H1 (cell line): Measurements from ENCODE around the gene GLTP. TPM values are rescaled to one million over a fixed set of nuclear protein-coding genes. Genes with fewer than 3 reads are reported as not detected.

Experiments
- CTCF ChIA-PET: fragments of 300-600 bp; sonication (Branson Sonifier 250); formaldehyde crosslinking; loops from one replicate; lab custom pipeline; 2021; ENCODE audit not compliant: partially characterized antibody; lab: Charles Lee
- POLR2A ChIA-PET: fragments of 300-600 bp; sonication (Branson Sonifier 250); formaldehyde crosslinking; loops from one replicate; lab custom pipeline; 2021; ENCODE audit warnings: inconsistent platforms; ENCODE audit not compliant: partially characterized antibody; lab: Charles Lee
- DNase-seq, 2 experiments: peaks; one replicate each; pipeline versions ENCODE4 v3.0.0 to v3.0.0-alpha.2; 2010 to 2022; ENCODE audit warnings: low spot score in 2 of 2, low read depth in 1 of 2, mixed read lengths in 1 of 2
- FAIRE-seq: peaks from 2 replicates; lab custom pipeline; 2011; peaks lifted over from hg19 to GRCh38; lab: Jason Lieb, UNC
- H2AFZ ChIP-seq: 2 replicates; pipeline ENCODE4 v1.8.1; 2012; ENCODE audit warnings: low read length, inconsistent platforms
- H2AK5ac ChIP-seq: 2 replicates; pipeline ENCODE4 v1.6.1; 2013; ENCODE audit warnings: low read depth, low read length
- H2BK120ac ChIP-seq: replicated peaks from 2 replicates; pipeline ENCODE3; 2013; ENCODE audit warnings: low read depth, low read length, inconsistent platforms
- H2BK12ac ChIP-seq: 2 replicates; pipeline ENCODE4 v1.6.1; 2013; ENCODE audit warnings: low read depth, low read length
- H2BK15ac ChIP-seq: 2 replicates; pipeline ENCODE4 v1.6.1; 2013; ENCODE audit warnings: low read length
- H2BK20ac ChIP-seq: 2 replicates; pipeline ENCODE4 v1.6.1; 2013; ENCODE audit warnings: low read length
- H2BK5ac ChIP-seq: 2 replicates; pipeline ENCODE4 v1.6.1; 2013; ENCODE audit warnings: low read depth, low read length
- H3K14ac ChIP-seq: 2 replicates; pipeline ENCODE4 v1.6.1; 2013; ENCODE audit warnings: inconsistent platforms; ENCODE audit not compliant: insufficient read length
- H3K18ac ChIP-seq: 2 replicates; pipeline ENCODE4 v1.6.1; 2013; ENCODE audit warnings: low read length; ENCODE audit errors: extremely low read depth
- H3K23ac ChIP-seq: 2 replicates; pipeline ENCODE4 v1.6.1; 2013; ENCODE audit warnings: inconsistent platforms; ENCODE audit not compliant: insufficient read length
- H3K23me2 ChIP-seq: 2 replicates; pipeline ENCODE4 v1.6.1; 2013; ENCODE audit warnings: low read depth, low read length
- H3K27ac ChIP-seq: 2 replicates; pipeline ENCODE4 v1.6.1; 2011; ENCODE audit warnings: low read depth, low read length, inconsistent platforms
- H3K27me3 ChIP-seq, 4 experiments: replicated peaks in 1 of 4; 1 replicate in 1 of 4; 2 replicates in 3 of 4; pipeline versions ENCODE4 v1.6.1 to v1.8.1; 2011 to 2013; ENCODE audit warnings: low read length in 3 of 4, mild to moderate bottlenecking in 3 of 4, inconsistent platforms in 2 of 4, mixed read lengths in 2 of 4, moderate library complexity in 1 of 4; ENCODE audit not compliant: control insufficient read depth in 3 of 4, insufficient read depth in 3 of 4; ENCODE audit errors: extremely low read depth in 1 of 4
- H3K36me3 ChIP-seq, 4 experiments: 2 replicates each; pipeline versions ENCODE4 v1.6.1 to v1.8.1; 2011 to 2013; ENCODE audit warnings: mild to moderate bottlenecking in 4 of 4, low read length in 3 of 4, moderate library complexity in 2 of 4, control low read depth in 1 of 4, inconsistent platforms in 1 of 4; ENCODE audit not compliant: insufficient read depth in 4 of 4, control insufficient read depth in 2 of 4
- H3K4ac ChIP-seq: replicated peaks from 2 replicates; pipeline ENCODE3; 2013; ENCODE audit warnings: low read length, low read depth, mixed read lengths, inconsistent platforms; ENCODE audit not compliant: insufficient read length
- H3K4me1 ChIP-seq, 4 experiments: replicated peaks in 1 of 4; 1 replicate in 1 of 4; 2 replicates in 3 of 4; pipeline versions ENCODE4 v1.6.1 to v1.8.1; 2011 to 2013; ENCODE audit warnings: low read length in 3 of 4, inconsistent platforms in 2 of 4, mixed read lengths in 1 of 4; ENCODE audit not compliant: insufficient read depth in 4 of 4, control insufficient read depth in 3 of 4
- H3K4me2 ChIP-seq, 2 experiments: 2 replicates each; pipeline versions ENCODE4 v1.6.1 to v1.8.1; 2011 to 2013; ENCODE audit warnings: low read depth in 2 of 2, low read length in 2 of 2, control low read depth in 1 of 2, inconsistent platforms in 1 of 2, mild to moderate bottlenecking in 1 of 2; ENCODE audit not compliant: insufficient read depth in 1 of 2
- H3K4me3 ChIP-seq, 4 experiments: fragments of 200-600, 300-600 bp in 1 of 4; sonication (generic), shearing (Covaris generic), sonication (Bioruptor Twin) in 1 of 4; 2 replicates each; pipeline versions ENCODE4 v1.5.1 to v1.8.1; 2011 to 2016; ENCODE audit warnings: low read length in 4 of 4, low read depth in 3 of 4, control low read depth in 2 of 4, inconsistent platforms in 2 of 4, mild to moderate bottlenecking in 2 of 4, mixed read lengths in 1 of 4, moderate library complexity in 1 of 4; ENCODE audit not compliant: insufficient read depth in 2 of 4; ENCODE audit errors: extremely low read depth in 1 of 4
- H3K56ac ChIP-seq: replicated peaks from 2 replicates; pipeline ENCODE3; 2013; ENCODE audit warnings: low read depth, mild to moderate bottlenecking, mixed read lengths, low read length, inconsistent platforms; ENCODE audit not compliant: insufficient read length
- H3K79me1 ChIP-seq: 2 replicates; pipeline ENCODE4 v1.6.1; 2013; ENCODE audit warnings: low read depth, low read length, control low read depth
- H3K79me2 ChIP-seq, 2 experiments: 2 replicates each; pipeline versions ENCODE4 v1.6.1 to v1.8.1; 2012 to 2013; ENCODE audit warnings: low read length in 2 of 2, mild to moderate bottlenecking in 2 of 2, inconsistent platforms in 1 of 2; ENCODE audit not compliant: insufficient read depth in 2 of 2, control insufficient read depth in 1 of 2
- H3K9ac ChIP-seq, 4 experiments: replicated peaks in 1 of 4; 1 replicate in 1 of 4; 2 replicates in 3 of 4; pipeline versions ENCODE4 v1.6.1 to v1.8.1; 2011 to 2013; ENCODE audit warnings: low read depth in 3 of 4, low read length in 3 of 4, control low read depth in 2 of 4, mild to moderate bottlenecking in 2 of 4, moderate library complexity in 2 of 4, inconsistent platforms in 1 of 4; ENCODE audit errors: extremely low read depth in 1 of 4
- H3K9me3 ChIP-seq, 2 experiments: 2 replicates each; pipeline versions ENCODE4 v1.6.1 to v1.8.1; 2012 to 2013; ENCODE audit warnings: mild to moderate bottlenecking in 2 of 2, moderate library complexity in 2 of 2, control low read depth in 1 of 2, inconsistent platforms in 1 of 2, low read depth in 1 of 2, low read length in 1 of 2, mixed read lengths in 1 of 2; ENCODE audit not compliant: insufficient read depth in 2 of 2
- H4K20me1 ChIP-seq, 2 experiments: replicated peaks in 1 of 2; 2 replicates each; pipeline versions ENCODE3 to v1.8.1; 2011 to 2013; ENCODE audit warnings: inconsistent platforms in 2 of 2, low read length in 2 of 2, mild to moderate bottlenecking in 1 of 2; ENCODE audit not compliant: insufficient read depth in 2 of 2, control insufficient read depth in 1 of 2
- H4K5ac ChIP-seq: 2 replicates; pipeline ENCODE4 v1.6.1; 2013; ENCODE audit warnings: low read length, low read depth, mixed read lengths, inconsistent platforms; ENCODE audit not compliant: insufficient read length
- H4K8ac ChIP-seq: 2 replicates; pipeline ENCODE4 v1.8.0; 2013; ENCODE audit warnings: mild to moderate bottlenecking, moderate library complexity, low read length, inconsistent platforms; ENCODE audit not compliant: insufficient read depth; ENCODE audit errors: extremely low read depth
- H4K91ac ChIP-seq: replicated peaks from 2 replicates; pipeline ENCODE3; 2013; ENCODE audit warnings: low read length, mixed read lengths, inconsistent platforms; ENCODE audit not compliant: insufficient read length
- CBX8 ChIP-seq: fragments of 300-800, 300-1000 bp; sonication (generic); IDR thresholded peaks from 2 replicates; pipeline ENCODE4 v1.7.1; 2016; ENCODE audit warnings: low read depth, low read length, borderline replicate concordance
- CEBPB ChIP-seq: IDR thresholded peaks from 2 replicates; pipeline ENCODE4 v1.6.1; 2012; ENCODE audit warnings: low read depth, low read length
- EZH2 ChIP-seq: fragments of 200-600 bp; sonication (generic); IDR thresholded peaks from 2 replicates; pipeline ENCODE4 v1.7.1; 2012; ENCODE audit warnings: low read depth, mild to moderate bottlenecking, moderate library complexity, low read length, inconsistent platforms; ENCODE audit not compliant: severe bottlenecking
- KDM4A ChIP-seq: IDR thresholded peaks from one replicate; pipeline ENCODE4 v1.7.1; 2012; ENCODE audit warnings: low read depth, mild to moderate bottlenecking, moderate library complexity, low read length, inconsistent platforms; ENCODE audit not compliant: severe bottlenecking
- MAFK ChIP-seq: IDR thresholded peaks from 2 replicates; pipeline ENCODE4 v1.6.1; 2012; ENCODE audit warnings: low read depth, mild to moderate bottlenecking, improper control_type of control experiment, low read length
- NANOG ChIP-seq: IDR thresholded peaks from 2 replicates; pipeline ENCODE4 v1.6.1; 2011; ENCODE audit warnings: low read length, low read depth, mild to moderate bottlenecking, inconsistent platforms; ENCODE audit not compliant: insufficient read depth, poor library complexity, severe bottlenecking
- RXRA ChIP-seq: IDR thresholded peaks from 2 replicates; pipeline ENCODE4 v1.6.1; 2011; ENCODE audit warnings: low read depth, mild to moderate bottlenecking, low read length, moderate library complexity; ENCODE audit not compliant: insufficient read depth
- SAP30 ChIP-seq: fragments of 300-600 bp; sonication (generic); IDR thresholded peaks from 2 replicates; pipeline ENCODE4 v1.7.1; 2012; ENCODE audit warnings: low read length, moderate library complexity, mild to moderate bottlenecking, inconsistent platforms; ENCODE audit not compliant: insufficient read depth, insufficient replicate concordance
- SIN3A ChIP-seq, 2 experiments: IDR thresholded peaks in 1 of 2; conservative IDR thresholded peaks in 1 of 2; 2 replicates each; pipeline ENCODE4 v1.6.1; 2011 to 2012; ENCODE audit warnings: low read length in 2 of 2, improper control_type of control experiment in 1 of 2, low read depth in 1 of 2, mild to moderate bottlenecking in 1 of 2
- TAF1 ChIP-seq: IDR thresholded peaks from 2 replicates; pipeline ENCODE4 v1.6.1; 2011; ENCODE audit warnings: mild to moderate bottlenecking, low read depth, low read length
- TCF12 ChIP-seq: IDR thresholded peaks from 2 replicates; pipeline ENCODE4 v1.6.1; 2011; ENCODE audit warnings: low read depth, mild to moderate bottlenecking, low read length
- YY1 ChIP-seq: IDR thresholded peaks from 2 replicates; pipeline ENCODE4 v1.6.1; 2011; ENCODE audit warnings: low read depth, mild to moderate bottlenecking, low read length
- WGBS, 2 experiments: shearing (Covaris generic) in 1 of 2; methylation state at CpG; one replicate each; pipeline versions ENCODE4 v1.1.6 to v1.1.7; 2013 to 2015; ENCODE audit warnings: low lambda C conversion rate in 2 of 2, mixed read lengths in 2 of 2, inconsistent platforms in 1 of 2, low coverage in 1 of 2, missing lambda C conversion rate in 1 of 2; ENCODE audit not compliant: insufficient replicate concordance in 2 of 2, insufficient coverage in 1 of 2, insufficient read length in 1 of 2; ENCODE audit errors: extremely low coverage in 1 of 2, missing lambda C conversion rate in 1 of 2; 5-methylcytosine and 5-hydroxymethylcytosine counted together
- polyA plus RNA-seq, 7 experiments: library from polyadenylated mRNA; depleted of rRNA in 3 of 7; stranded (reverse) in 5 of 7; unstranded in 2 of 7; fragments of >200 nt in 5 of 7; fragments of 200-250 nt in 2 of 7; gene quantifications; 1 replicate in 5 of 7; 2 replicates in 1 of 7; 4 replicates in 1 of 7; pipeline versions ENCODE4 v1.2.1 to v1.2.3, GENCODE V29; 2011 to 2013; ENCODE audit warnings: missing spikeins in 2 of 7, mixed read lengths in 2 of 7
- total RNA-seq: library from RNA; stranded (reverse); fragmentation: NEBNext Ultra II Directional; extraction: Animal tissue kit (Norgen Biotek cat#: 25700); gene quantifications from 2 replicates; pipeline ENCODE4 v1.2.1, GENCODE V29; 2021
- TF ChIP-seq, protein P1 (sequence below): IDR thresholded peaks from 2 replicates; pipeline ENCODE4 v1.6.1; 2012; ENCODE audit warnings: inconsistent platforms

The GLTP gene
- total and polyA plus RNA-seq, 2 of the 8 experiments (the other 6 are each of a cell fraction or from before 2014, with no cell fraction given), result 9.8 to 26.1 TPM

- Histone ChIP-seq H3K23ac (no peak overlapping the region), H4K5ac (no peak overlapping the region), H2BK5ac (no peak overlapping the region), H3K14ac (no peak overlapping the region), H3K27me3 (no peaks in the 10 kb centered on the region), H2BK20ac (no peak overlapping the region), H3K18ac (no peak overlapping the region), H3K4me3 (no peak overlapping the region), H3K36me3 (no peaks in the 10 kb centered on the region), H3K27ac (no peak overlapping the region), H4K20me1 (peaks cover 0 to 4% of the 10 kb centered on the region in 2 experiments), H3K4me2 (no peak overlapping the region), H2BK12ac (no peak overlapping the region), H3K23me2 (0 out of 2 replicates have a peak, but pooled peaks cover 1% of the 10 kb centered on the region), H3K9ac (no peak overlapping the region), H2AFZ (no peak overlapping the region), H2BK15ac (no peak overlapping the region), H3K9me3 (no peaks in the 10 kb centered on the region), H3K79me1 (no peaks in the 10 kb centered on the region; the same call in 1 of the 2 replicates), H2AK5ac (no peak overlapping the region), H3K4ac (no peak overlapping the region), H2BK120ac (no peak overlapping the region), H3K79me2 (no peaks in the 10 kb centered on the region), H4K91ac (no peak overlapping the region), H4K8ac (no peak overlapping the region; the same call in 1 of the 2 replicates), H3K4me1 (no peaks in the 10 kb centered on the region), H3K56ac (no peak overlapping the region)
- no peak for FAIRE-seq
- no peak for DNase-seq
- WGBS, 2 experiments, result 92% methylated on average over 13 of the region's 15 CpGs; no CpG with 5 or more reads in 1 of the 2 experiments
- CTCF ChIA-PET, result interaction anchor here (6.1 kb wide), 1 partner anchor 42 kb away, joined by 183 read pairs; no protein-coding TSS in a partner anchor
- POLR2A ChIA-PET, result interaction anchor here (1.2 kb wide), 1 partner anchor 77 kb away, joined by 4 read pairs; no protein-coding TSS in a partner anchor
- TF ChIP-seq KDM4A (no peak), YY1 (no peak), CBX8 (no peak), CEBPB (no peak), MAFK (no peak), TAF1 (no peak), EZH2 (no peak), SAP30 (no peak), NANOG (no peak), RXRA (no peak), SIN3A (conservative IDR thresholded peaks at IDR 0.05 in 1 of 2, IDR thresholded peaks at IDR 0.05 in 1 of 2; ENCODE audit: low read depth in 1 of 2, low read length in 2 of 2) (no peak), TCF12 (no peak)
- TF ChIP-seq, protein P1, sequence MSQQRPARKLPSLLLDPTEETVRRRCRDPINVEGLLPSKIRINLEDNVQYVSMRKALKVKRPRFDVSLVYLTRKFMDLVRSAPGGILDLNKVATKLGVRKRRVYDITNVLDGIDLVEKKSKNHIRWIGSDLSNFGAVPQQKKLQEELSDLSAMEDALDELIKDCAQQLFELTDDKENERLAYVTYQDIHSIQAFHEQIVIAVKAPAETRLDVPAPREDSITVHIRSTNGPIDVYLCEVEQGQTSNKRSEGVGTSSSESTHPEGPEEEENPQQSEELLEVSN, result no peak
These were observed 77.5 kb downstream of the GLTP start for GRCh38 chr12:109802828-109803227.
